Nephron progenitor cell (in vitro differentiated cells): ENCODE measurements around the gene FANCI.

Experiments used
- DNase-seq: peaks from one replicate; pipeline ENCODE4 v3.0.0; 2021
- H3K27ac Mint-ChIP-seq: 2 replicates; pipeline ENCODE4 v1.8.0; 2021; ENCODE audit warnings: mild to moderate bottlenecking, moderate library complexity, mixed read lengths
- H3K27me3 Mint-ChIP-seq: 2 replicates; pipeline ENCODE4 v1.8.0; 2021; ENCODE audit warnings: mild to moderate bottlenecking, low read depth, mixed read lengths; ENCODE audit not compliant: poor library complexity
- H3K36me3 Mint-ChIP-seq: 2 replicates; pipeline ENCODE4 v1.8.0; 2021; ENCODE audit warnings: low read depth, mixed read lengths
- H3K4me1 Mint-ChIP-seq: 2 replicates; pipeline ENCODE4 v1.8.0; 2021; ENCODE audit warnings: mixed read lengths
- H3K4me3 Mint-ChIP-seq: 2 replicates; pipeline ENCODE4 v1.8.0; 2021; ENCODE audit warnings: mild to moderate bottlenecking, moderate library complexity, mixed read lengths
- H3K9me3 Mint-ChIP-seq: 2 replicates; pipeline ENCODE4 v1.8.0; 2021; ENCODE audit warnings: mild to moderate bottlenecking, moderate library complexity, mixed read lengths
- TF ChIP-seq, protein P1 (sequence below): fragments of 200-600 bp; sonication (generic); IDR thresholded peaks from 2 replicates; pipeline ENCODE4 v1.5.0; 2021; ENCODE audit warnings: antibody characterized with exemption

Gene FANCI

DNA sequence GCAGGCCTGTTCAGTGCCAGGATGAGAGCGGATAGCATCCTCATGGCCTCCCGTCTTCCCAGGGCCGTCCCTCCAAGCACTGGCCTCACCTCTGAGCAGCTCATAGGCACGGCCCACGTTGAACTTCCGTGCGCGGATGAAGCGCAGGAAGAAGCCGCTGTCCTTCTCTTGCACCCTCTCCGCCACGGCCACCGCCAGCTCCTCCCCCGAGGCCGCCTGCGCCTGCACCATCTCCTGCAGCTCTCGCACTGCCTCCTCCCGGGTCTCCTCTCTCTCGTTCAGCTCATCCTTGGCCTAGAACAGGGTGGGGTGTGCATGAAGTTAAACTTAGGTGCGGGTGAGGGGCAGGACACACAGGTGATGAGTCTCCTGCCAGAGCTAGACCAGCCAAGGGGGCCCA lies 26.7 kb upstream of the FANCI start:
- Mint-ChIP-seq H3K4me1 (peaks cover 7% of the 10 kb centered on the region), H3K36me3 (no peaks in the 10 kb centered on the region), H3K9me3 (no peaks in the 10 kb centered on the region), H3K4me3 (no peak overlapping the region), H3K27ac (no peak overlapping the region), H3K27me3 (peaks cover 10% of the 10 kb centered on the region)
- TF ChIP-seq, protein P1, sequence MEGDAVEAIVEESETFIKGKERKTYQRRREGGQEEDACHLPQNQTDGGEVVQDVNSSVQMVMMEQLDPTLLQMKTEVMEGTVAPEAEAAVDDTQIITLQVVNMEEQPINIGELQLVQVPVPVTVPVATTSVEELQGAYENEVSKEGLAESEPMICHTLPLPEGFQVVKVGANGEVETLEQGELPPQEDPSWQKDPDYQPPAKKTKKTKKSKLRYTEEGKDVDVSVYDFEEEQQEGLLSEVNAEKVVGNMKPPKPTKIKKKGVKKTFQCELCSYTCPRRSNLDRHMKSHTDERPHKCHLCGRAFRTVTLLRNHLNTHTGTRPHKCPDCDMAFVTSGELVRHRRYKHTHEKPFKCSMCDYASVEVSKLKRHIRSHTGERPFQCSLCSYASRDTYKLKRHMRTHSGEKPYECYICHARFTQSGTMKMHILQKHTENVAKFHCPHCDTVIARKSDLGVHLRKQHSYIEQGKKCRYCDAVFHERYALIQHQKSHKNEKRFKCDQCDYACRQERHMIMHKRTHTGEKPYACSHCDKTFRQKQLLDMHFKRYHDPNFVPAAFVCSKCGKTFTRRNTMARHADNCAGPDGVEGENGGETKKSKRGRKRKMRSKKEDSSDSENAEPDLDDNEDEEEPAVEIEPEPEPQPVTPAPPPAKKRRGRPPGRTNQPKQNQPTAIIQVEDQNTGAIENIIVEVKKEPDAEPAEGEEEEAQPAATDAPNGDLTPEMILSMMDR = no peak
- no peak for DNase-seq

DNA sequence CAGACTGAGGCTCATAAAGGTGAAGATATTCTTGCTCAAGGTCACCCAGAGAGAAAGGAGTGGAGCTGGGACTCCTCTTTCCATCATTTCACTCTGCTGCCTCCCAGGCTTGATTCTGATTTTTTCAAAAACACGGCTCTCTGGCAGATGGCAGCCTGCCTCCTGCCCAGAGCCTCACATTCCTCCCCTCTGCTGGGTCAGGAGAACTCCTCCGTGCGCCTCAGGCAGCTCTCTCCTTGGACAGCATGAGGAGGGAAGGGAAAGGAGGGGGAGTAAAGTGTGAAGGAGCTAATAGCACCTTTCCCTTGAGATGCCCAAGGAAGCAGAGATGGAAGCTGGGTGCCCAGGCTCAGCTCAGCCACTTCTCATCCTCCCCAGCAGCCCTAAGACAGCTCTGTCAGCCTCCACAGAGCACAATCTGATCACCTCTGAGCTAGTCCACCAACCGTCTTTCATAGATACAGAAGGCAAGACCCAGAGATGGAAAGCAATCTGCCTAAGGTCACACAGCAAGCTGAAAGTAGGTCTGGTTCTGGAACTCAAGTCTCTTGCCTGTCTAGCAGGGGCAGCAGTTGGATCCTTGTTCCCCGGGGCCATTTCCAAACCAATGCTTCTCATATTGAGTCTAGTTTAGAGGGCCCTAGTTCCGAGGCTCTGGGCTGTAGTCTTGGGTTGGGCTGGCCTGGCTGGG lies 25.9 kb upstream of the FANCI start:
- TF ChIP-seq, protein P1 = no peak
- H3K27ac Mint-ChIP-seq = no peak overlapping the region
- peaks cover 7% of the 10 kb centered on the region for H3K4me1 Mint-ChIP-seq
- no peak for DNase-seq
- no peaks in the 10 kb centered on the region for H3K9me3 Mint-ChIP-seq
- H3K27me3 Mint-ChIP-seq = peaks cover 14% of the 10 kb centered on the region
- H3K36me3 Mint-ChIP-seq = no peaks in the 10 kb centered on the region
- no peak overlapping the region for H3K4me3 Mint-ChIP-seq

DNA sequence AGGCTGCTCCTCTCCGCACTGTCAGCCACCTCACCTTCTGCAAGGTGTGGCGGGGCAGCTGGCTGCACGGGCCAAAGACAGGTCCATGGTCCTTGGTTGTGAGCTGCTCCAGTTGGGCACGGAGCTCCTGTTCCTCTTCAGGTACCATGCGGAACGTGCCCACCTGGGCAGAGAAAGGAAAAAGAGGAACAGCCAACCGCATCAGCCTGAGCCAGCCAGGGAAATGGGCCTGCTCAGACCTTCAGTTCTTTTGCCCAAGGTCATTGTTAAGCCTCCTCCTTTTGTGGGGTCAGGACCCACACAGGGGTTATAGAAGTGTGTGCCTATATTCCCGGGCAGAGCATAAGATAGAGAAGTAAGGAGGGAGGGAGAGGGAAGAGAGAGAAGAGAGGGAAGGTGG lies 25.2 kb upstream of the FANCI start:
- Mint-ChIP-seq H3K9me3 (no peaks in the 10 kb centered on the region), H3K27ac (peak overlapping the region; percentile 23), H3K4me3 (no peak overlapping the region), H3K27me3 (peaks cover 15% of the 10 kb centered on the region), H3K36me3 (no peaks in the 10 kb centered on the region), H3K4me1 (peaks cover 7% of the 10 kb centered on the region)
- no peak for DNase-seq
- TF ChIP-seq, protein P1 = no peak

DNA sequence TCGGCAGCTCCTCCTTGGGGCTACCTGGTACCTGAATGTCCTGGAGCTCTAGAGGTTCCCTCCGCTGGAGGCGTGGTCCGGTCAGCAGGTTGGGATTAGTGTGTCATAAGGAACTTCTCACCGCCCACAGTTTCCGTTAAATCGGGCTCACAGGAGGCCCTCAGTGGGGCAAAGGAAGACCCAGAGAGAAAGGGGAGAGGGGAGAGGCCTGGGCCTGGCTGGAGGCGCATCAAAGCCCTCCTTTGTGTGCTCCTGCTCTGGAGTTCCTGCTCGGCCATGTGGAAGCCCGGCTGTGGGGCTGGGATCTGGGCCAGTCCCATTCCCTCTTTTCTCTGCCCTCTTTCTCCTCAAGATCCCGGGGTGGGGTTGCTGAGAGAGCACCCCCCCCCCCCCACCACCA lies 22.2 kb upstream of the FANCI start, which contains the start of gene RLBP1:
RLBP1 (minus strand) TSS at position 37 of the 400 bp plus-strand sequence. CDS start 2,604 bp downstream, outside the sequence.
- H3K4me3 Mint-ChIP-seq = no peak within 1 kb of the TSS

DNA sequence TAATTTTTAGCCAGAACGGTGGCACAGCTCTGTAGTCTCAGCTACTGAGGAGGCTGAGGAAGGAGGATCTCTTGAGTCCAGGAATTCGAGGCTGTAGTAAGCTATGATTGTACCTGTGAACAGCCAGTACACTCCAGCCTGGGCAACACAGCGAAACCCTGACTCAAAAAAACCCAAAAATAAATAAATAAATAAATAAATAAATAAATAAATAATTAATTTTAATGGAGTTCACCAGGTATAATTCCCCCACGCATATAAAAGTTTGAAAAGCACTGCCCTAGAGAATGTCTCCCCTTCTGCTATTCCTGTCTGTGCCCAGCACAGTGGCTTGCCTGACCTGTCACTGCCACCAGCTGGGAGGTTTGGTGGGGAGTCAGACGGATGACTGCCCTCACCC lies 18.2 kb upstream of the FANCI start:
- Mint-ChIP-seq H3K9me3 (no peaks in the 10 kb centered on the region), H3K27ac (no peak overlapping the region), H3K4me1 (peaks cover 7% of the 10 kb centered on the region), H3K36me3 (no peaks in the 10 kb centered on the region), H3K27me3 (peaks cover 11% of the 10 kb centered on the region), H3K4me3 (no peak overlapping the region)
- TF ChIP-seq, protein P1 = no peak
- DNase-seq = no peak

More for the DNA sequence above, 22.2 kb upstream of the FANCI start, which contains the start of gene RLBP1:
- DNase-seq = no peak
- Mint-ChIP-seq H3K27ac (no peak within 1 kb of the TSS), H3K27me3 (peaks cover 15% of the 10 kb centered on the region), H3K9me3 (no peaks in the 10 kb centered on the region), H3K36me3 (no peaks in the 10 kb centered on the region), H3K4me1 (peaks cover 7% of the 10 kb centered on the region)
- TF ChIP-seq, protein P1 = no peak
